NCI-H1436 (cell line): ENCODE measurements around the gene TFDP2.
"Not testable (repeated sequence)": the region's sequence is repeated elsewhere in the genome, so short reads cannot be mapped to it uniquely, and the experiment has no call there.

Source experiments
- DNase-seq: peaks from one replicate; lab custom pipeline; 2025; lab: John Stamatoyannopoulos, UW

The TFDP2 gene

GRCh38 chr3:142148792-142149672 is at the start of gene TFDP2:
TFDP2 (minus strand) TSS chr3:142149544; CDS start chr3:142101749, 47,795 bp downstream.
- DNase-seq = peak; percentile 96

GRCh38 chr3:142188846-142189245 is 39.5 kb upstream of the TFDP2 start:
- DNase-seq = no peak

- no peak for DNase-seq
These were observed 31.5 kb upstream of the TFDP2 start for GRCh38 chr3:142180761-142181362.

GRCh38 chr3:142175478-142175877 is 26.1 kb upstream of the TFDP2 start:
- DNase-seq = no peak

- no peak for DNase-seq
These were observed 25.2 kb upstream of the TFDP2 start for GRCh38 chr3:142174559-142174958.

GRCh38 chr3:142168514-142168913 is 19.2 kb upstream of the TFDP2 start:
- DNase-seq = no peak

GRCh38 chr3:142165194-142165593 is 15.8 kb upstream of the TFDP2 start:
- DNase-seq = no peak

GRCh38 chr3:142159083-142159740 is 9.9 kb upstream of the TFDP2 start:
- no peak for DNase-seq

- no peak for DNase-seq
These were observed 4.8 kb upstream of the TFDP2 start for GRCh38 chr3:142154186-142154585.

GRCh38 chr3:142152384-142152783 is 3.0 kb upstream of the TFDP2 start:
- DNase-seq = no peak

- no peak for DNase-seq
These were observed 2.5 kb upstream of the TFDP2 start for GRCh38 chr3:142151828-142152227.

- DNase-seq = no peak
These were observed 1.9 kb upstream of the TFDP2 start for GRCh38 chr3:142151240-142151639.

GRCh38 chr3:142150271-142150670 is 927 bp upstream of the TFDP2 start:
- DNase-seq = no peak

- DNase-seq = no peak
These were observed 289 bp upstream of the TFDP2 start for GRCh38 chr3:142149673-142149992.

- DNase-seq = no peak
These were observed 1.1 kb downstream of the TFDP2 start for GRCh38 chr3:142148044-142148791.

GRCh38 chr3:142144587-142144986 is 4.8 kb downstream of the TFDP2 start:
- not testable (repeated sequence) for DNase-seq

GRCh38 chr3:142140608-142141285 is 8.6 kb downstream of the TFDP2 start:
- not testable (repeated sequence) for DNase-seq

GRCh38 chr3:142137089-142137488 is 12.3 kb downstream of the TFDP2 start:
- DNase-seq = not testable (repeated sequence)

- DNase-seq = no peak
These were observed 14.5 kb downstream of the TFDP2 start for GRCh38 chr3:142134799-142135325.

- DNase-seq = no peak
These were observed 19.7 kb downstream of the TFDP2 start for GRCh38 chr3:142129516-142130171.
